Stimulated activated CD4-positive, alpha-beta T cell treated with anti-CD3 and anti-CD28 coated beads, TNF-alpha, amount 100 ng/mL, for 1 hour (primary cell): ENCODE results near the gene COL4A4.

ENCODE experiments used
- DNase-seq, 3 donors: peaks; one replicate each; pipeline ENCODE4 v3.0.0-alpha.2; 2020; ENCODE audit warnings: low read depth in 3 of 3, low spot score in 1 of 3

Gene COL4A4

DNA sequence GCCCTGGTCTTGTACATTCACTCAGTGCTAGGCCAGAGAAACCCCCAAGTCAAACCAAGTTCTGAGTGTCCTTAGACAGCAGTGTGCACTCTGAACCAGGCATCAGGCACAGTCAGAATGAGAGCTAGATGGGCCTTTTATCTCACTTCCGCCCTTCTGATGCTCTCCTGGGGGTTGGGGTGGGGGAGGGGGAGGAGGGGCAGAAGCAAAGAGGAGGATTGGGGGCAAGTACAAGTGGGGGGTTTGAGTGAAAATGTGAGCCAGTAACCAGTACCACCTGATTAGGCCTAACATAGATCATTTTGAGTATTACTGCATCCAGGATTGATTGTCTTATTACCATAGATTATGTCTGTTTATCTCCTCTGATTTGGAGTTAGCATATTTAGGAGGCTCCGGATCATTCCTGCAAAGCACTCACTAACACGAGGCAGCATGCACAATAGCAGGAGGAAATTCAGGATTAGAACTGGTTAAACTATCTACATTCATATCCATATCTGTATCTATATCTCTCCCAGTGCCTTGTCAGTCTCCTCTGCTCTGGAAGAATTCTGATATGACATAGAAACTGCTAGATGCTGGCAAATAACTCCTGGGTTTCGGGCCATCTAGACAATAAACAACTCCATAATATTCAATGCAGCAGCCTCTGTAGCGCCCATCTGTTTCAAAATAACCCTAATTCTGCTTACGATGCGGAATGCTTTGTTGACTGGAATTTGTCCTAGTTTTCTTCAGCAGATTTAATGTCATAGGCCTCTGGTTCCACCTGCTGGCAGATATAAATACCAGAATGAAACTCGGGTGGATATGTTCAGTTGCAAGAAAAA, 179.0 kb downstream of the COL4A4 start:
- DNase-seq = no peak

DNA sequence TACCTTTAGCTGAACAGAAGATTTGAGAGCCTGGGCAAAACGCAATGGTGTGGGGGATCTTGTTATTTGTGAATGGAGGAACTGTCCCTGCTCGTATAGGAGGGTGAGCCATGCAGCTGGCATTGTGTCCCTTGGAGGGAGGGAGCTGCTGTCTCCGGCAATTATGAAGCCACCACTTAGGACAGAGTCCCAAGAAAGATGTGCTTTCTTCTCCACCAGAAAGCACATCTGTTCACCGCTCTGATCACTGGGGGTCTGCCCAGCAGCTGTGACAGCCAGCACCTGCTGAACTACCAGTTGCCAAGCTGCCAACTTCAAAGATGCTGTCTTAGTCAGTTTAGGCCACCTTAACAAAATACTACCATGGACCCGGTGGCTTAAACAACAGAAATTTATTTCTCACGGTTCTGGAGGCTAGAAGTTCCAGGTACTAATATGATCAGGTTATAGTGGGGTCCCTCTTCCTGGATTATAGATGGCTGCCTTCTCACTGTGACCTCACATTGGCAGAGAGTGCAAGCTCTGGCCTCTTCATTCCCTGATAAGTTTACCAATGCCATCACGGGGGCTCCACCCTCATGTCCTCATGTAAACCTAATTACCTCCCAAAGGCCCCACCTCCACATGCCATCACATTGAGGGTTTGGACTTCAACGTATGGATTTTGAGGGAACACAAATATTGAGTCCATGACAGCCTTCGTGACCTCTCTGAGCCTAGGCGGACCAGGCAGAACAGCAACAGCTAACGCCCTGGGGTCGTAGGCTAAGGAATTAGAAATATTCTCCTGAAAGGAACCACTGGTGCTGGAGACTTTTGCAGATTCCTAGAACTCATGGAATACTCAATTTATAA, 179.9 kb downstream of the COL4A4 start:
- DNase-seq = no peak

DNA sequence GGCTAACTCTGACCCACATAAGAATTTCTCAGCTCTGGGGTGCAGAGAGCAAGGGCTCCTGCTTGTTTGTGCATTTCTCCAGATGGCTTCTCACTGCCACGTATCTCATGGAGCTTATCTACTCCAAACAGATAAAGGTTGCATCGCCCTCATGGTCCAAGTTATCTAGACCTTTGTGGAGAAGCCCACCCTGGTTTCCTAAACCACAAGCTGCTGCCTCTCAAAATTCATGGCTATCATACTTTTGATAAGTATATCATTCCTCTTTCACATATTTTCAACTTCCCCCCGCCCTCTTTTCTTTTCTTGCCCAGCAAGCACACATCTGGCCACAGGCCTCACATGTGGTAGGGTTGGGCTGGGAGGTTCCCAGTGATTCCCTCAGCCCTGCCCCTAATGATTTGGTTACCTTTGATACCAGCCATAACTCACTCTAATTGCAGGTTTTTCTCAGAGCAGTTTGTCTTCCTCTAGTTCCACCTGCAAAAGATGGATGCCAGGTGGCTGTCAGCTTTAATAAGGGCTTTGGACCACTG, 182.1 kb downstream of the COL4A4 start:
- DNase-seq = no peak

DNA sequence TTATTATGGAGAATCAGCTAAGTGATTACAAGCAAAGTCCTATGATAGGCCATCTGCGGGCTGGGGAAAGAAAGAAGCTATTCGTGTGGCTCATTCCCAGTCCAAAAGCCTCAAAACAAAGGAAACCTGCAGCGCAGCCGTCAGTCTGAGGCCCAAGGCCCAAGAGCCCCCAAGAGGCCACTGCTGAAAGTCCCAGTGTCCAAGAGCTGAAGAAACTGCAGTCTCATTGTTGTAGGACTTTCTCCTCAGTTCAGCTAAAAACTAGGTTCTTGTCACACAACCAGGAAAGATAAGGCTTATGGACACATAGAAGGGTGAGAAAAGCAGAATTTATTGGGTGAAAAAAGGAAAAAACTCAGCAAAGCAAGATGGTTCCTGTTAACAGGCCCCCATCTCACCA, 185.0 kb downstream of the COL4A4 start:
- no peak for DNase-seq

DNA sequence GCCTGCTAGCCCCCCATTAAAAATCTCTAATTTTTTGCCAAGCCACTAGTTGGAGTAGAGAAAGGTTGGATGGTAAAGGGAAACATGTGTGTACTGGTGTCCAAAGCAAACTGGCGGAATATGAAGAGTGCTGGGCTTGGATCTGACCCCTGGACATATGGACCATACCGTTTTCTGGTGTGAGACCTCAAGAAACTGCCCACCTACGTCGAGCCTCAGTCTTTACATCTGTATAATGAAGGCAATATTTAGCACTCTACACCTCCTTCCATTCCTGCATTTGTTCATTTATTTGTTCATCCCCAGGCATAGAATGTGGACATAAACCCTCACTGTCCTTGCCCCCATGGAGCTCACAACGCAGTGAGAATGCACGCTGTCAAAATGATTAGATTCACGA, 185.7 kb downstream of the COL4A4 start:
- DNase-seq = no peak

DNA sequence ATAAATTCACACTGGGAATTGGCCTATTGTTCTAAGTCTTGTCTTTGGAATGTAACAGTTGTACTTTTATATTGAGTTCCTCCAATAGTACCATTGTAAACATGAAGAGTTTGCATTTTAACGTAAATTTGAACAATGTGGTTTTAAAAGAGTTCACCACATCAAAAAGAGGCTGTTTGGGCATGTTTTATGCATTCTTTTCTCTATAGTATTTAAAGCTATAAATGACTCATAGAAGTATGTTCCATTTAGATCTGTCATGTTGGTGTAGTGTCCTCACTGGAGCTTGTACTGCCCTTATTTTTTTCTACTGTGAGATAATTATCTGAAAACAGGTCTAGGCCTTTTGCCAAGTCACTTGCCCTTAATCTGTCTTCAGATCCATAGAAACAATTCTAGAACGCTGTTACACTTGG, 186.2 kb downstream of the COL4A4 start:
- no peak for DNase-seq

DNA sequence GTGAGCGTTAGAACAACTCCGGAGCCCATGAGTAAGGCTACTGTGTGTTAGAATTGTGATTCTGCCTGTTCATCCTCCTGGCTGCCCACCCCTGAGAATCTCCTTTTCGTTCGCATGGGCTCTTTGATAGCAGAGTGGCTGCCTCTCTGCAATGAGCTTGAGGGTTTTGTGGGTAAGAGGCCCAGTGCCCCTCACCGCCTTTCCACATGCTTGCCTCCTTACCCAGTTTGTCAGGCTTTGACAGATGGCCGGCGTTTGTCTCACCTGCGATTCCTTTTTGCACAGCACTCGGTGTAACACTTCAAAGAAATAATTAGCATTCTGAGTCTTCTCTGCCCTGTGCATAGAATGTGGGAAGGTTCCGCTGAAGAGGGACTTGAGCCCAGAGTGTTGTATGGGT, 190.2 kb downstream of the COL4A4 start:
- no peak for DNase-seq

DNA sequence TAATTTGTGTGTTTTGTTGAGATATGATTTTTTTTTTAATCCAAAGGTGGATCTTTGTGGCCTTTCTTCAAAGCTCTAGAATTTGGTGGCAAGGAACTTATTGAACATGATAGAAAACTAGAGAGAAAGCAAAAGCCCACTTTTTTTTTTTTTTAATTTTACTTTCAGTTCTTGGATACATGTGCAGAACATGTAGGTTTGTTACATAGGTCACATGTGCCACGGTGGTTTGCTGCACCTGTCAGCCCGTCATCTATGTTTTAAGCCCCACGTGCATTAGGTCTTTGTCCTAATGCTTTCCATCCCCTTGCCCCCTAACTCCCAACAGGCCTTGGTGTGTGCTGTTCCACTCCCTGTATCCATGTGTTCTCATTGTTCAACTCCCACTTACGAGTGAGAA, 192.2 kb downstream of the COL4A4 start:
- no peak for DNase-seq

DNA sequence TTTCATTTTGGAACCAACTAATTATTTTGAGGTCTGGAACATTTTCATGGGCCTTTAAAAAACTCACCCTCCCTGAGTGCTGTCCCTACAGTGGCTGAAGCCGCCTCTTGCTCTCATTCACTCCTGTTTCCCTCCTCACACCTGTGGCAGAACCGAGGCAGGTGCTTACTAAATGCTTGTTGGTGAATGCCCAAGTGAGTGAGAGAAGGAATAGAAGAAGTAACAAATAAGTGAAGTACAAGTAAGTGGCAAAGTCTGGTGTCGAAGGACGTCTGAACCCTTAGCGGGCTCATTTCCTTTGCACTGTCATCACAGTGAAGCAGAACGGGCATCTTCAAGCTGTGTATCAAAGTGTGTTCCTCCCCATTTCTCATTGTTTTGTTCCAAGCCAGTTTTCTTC, 192.9 kb downstream of the COL4A4 start:
- DNase-seq = no peak

DNA sequence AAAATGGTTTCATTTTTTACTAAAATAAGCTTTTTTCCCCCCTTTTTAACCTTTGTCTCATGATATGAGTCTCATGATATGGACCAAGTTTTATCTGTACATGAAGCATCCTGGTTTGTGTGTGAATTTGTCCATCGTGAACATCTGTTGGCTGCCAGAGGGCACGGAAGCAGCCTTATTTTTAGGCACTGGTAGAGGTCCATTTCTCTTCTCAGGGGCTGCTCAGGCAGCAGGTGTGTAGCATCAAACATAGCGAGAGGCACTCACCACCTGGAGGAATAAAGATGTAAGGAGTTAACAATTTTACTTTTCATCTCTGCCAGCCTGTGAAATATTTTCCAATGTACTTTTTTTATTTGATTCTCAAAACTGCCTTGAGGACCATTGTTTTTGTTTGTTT, 193.6 kb downstream of the COL4A4 start:
- DNase-seq = no peak

DNA sequence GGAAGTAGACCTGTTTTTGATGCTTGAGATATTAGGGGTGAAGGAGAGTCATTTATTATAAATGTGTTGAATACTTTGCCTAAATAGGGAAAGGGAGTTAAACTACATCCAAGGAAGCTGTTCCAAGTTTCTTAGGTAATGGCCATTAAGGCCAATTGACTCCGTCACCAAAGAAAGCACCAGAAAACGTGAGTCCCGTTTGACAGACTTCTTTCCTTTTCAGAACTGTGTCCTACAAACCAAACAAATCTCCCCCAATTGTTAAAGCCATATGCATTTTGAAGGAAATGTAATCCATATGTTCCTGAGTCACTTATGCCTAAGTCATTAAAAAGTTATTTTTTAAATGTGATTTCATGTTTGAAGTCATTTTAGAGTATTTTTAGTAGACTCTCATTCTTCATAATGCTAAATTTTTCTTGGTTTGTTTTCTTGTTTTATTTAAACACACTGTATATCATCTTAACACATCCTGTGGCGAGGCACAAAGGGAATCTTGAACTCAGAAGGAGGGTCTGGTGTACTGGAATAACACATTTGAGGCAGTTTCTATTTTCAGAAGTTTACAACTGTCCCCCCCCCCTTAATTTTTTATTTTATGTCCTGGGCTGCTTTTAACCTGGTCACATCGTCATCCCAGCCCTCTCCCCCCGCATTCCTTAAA, 194.5 kb downstream of the COL4A4 start:
- no peak for DNase-seq

DNA sequence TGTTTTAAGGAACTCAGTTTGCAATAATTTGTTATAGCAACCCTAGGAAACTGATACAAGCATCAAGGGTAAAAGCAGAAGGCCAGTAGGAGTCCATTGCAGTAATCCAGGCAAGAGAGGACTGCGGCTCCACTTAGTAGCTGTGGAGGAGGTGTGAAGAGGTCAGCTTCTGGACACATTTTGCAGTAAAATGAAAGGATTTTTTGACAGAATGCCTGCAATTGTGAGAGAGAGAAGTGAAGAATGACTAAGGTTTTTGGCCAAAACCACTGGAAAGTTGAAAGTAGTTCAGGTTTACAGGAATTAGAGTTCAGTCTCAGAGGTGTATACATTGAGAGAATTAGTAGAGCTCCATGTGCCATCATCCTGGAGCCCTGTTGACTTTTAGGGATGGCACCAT, 198.6 kb downstream of the COL4A4 start:
- DNase-seq = no peak

DNA sequence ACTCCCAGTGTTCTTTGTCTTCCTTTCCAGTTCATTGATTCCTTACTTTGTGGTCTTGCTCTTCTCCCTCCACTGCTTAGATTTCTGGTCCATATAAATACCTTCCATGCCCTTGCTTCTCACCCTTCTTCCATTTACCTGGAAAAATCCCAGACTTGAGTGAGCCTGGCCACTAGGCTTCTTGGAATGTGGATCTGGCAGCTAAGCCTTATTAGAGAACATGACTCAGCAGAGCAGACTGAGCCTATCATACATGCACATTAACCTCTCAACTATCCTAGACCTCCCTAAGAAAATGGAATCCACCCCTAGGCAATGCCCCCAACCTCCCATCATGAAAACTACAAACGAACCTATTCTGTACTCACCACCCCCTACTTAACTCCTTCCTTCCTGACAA, 200.5 kb downstream of the COL4A4 start:
- no peak for DNase-seq

DNA sequence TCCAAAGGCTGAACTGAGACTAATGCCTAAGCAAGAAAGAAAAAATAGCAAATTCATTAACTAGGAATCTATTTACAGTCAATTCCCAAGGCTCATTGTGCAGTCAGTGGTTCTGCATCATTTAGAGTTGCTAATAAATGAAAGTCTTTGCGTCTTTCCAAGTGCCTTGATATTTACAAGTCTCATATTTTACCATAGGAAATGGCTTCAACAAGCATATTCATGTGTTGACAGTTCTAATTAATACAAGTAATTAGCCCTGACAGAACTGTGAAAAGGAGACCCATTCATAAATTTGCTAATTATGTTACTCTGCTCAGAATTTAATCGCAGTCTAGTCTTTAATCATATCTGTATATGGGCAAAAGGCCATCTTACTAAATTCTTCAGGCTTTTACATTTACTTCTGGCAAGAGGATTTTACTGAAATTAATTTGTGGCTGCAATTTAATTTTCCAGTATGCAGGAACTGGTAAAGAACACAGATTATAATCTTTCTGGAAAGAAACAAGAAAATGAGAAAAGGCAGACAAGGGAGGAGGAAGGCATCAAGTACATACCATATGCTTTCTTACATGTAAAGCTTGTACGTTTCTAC, 201.7 kb downstream of the COL4A4 start:
- DNase-seq = no peak

DNA sequence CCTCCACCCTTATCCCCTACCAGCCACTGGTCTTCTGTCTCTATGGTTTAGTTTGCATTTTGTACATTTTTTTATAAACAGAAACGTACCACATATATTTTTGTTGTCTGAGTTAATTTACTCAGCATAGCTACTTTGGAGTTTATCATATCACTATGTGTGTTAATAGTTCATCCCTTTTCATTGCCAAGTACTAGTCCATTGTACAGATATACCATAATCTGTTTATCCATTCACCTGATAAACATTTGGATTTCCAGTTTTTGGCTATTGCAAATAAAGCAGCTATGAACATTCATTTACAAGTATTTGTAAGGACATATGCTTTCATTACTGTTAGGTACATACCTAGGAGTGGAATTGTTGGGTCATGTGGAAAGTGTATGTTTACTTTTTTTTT, 204.6 kb downstream of the COL4A4 start:
- DNase-seq = no peak

DNA sequence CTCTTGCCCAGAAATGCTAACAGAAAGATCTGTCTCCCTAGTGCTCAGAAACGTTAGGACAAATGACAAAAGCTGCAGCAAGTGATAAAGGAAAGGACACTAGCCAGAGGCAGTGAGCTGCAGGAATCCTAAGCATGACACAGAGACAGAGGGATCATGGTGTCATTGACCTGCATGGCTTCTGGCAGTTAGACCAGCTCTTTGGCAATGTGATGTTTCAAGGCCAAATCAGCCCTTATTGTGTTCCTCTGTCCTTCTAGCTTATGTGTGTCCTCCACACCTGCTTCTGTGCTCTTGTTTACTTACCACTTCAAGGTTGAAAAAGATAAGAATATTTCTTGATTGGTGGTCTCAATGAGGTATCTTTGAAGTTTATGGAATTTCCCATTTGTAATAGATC, 207.3 kb downstream of the COL4A4 start:
- DNase-seq = no peak

DNA sequence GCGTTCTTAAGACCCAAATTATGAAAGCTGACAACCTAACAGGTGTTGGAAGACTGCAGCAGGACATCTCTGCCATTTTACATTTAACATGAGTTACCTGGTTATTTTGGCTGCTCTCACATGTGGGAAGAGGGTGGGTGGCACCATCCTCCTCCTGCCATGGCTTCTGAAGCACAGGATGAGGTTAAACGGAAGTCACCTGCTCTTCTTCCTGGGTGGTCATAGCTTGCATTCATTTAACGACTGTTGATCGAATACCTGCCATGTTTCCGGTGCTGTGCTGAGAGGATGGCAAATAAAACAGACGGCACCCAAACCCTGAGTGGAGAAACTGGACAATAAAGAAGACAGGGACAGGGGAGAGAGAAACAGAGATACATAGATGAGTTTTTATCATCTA, 210.2 kb downstream of the COL4A4 start:
- no peak for DNase-seq

DNA sequence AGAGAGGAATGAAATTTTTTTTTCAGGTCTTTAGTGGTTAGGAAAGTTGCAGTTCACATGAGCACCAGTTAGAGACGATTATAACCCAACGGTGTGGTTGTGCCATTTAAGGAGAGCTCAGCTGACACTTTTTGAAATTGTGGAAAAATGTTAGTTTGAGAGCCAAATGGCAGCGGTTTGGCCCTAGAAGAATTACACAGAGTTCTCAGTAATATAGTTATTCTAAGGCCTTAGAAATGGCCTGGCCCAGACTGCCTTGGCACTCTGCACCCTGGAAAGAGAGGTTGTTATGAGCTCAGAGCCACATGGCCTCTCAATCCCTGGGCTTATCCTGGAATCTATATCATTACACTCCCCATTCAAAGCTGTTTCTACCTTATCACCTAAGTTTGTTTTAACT, 210.8 kb downstream of the COL4A4 start:
- DNase-seq = no peak
